NCI-H2227 treated with DMSO at 0.1 percent for 48 hours (cell line): ENCODE data around the gene TCAIM.
A peak's percentile ranks its signal among the peaks of the same experiment; 100 is the strongest.

Experiments used
- DNase-seq: peaks from one replicate; lab custom pipeline; 2025; lab: John Stamatoyannopoulos, UW

Gene TCAIM, protein sequence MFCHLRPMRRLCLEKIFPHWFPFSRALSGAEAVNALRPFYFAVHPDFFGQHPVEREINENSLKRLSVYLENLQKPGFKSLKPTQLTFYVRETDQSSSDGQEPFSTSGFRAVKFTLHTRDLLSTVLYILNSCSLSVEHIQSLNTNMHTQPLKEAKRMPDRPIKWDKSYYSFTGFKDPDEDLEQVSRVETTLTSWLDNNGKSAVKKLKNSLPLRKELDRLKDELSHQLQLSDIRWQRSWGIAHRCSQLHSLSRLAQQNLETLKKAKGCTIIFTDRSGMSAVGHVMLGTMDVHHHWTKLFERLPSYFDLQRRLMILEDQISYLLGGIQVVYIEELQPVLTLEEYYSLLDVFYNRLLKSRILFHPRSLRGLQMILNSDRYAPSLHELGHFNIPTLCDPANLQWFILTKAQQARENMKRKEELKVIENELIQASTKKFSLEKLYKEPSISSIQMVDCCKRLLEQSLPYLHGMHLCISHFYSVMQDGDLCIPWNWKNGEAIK

DNA sequence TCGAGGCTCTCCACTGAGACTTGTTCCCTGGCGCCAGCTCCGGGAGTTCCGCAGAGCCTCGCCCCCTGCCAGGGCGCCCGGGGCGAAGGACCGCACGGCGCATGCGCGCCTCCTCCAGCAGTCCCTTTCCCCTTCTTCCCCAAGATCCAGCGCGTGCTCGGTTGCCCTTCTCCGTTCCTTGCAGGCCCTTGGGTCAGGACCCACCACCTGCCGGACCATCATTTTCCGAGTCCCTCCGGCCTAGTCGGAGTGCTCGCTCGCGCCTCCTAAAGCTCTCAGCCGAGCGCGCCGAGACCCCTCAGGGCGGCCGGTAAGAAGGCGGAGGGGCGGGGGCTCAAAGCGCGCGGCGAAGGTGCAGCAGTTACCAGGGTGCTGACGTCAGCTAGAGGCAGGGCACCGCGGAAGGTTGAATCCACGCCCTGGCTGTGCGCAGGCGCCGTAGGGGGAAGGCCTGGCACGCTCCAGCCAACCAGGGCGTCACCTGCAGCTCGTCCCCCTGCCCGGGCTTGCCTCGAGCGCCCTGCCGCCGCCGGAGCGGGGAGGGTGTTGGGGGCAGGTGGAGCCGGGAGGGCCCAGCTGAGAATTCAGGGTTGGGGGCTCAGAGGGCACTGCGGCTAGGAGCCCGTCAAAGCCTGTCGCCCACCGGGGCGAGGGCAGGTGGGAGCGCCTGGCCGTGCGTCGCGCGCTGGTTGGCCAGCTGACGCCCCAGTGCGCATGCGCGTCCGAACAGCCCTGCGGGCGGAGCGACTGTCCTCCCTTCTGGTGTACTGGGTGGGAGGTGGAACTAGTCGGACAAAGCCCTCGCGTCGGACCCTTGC is at the start of gene TCAIM:
TCAIM (plus strand) TSS at position 757 of the 818 bp plus-strand sequence. CDS start 16,017 bp downstream, outside the sequence.
- DNase-seq, result peak; percentile 90

DNA sequence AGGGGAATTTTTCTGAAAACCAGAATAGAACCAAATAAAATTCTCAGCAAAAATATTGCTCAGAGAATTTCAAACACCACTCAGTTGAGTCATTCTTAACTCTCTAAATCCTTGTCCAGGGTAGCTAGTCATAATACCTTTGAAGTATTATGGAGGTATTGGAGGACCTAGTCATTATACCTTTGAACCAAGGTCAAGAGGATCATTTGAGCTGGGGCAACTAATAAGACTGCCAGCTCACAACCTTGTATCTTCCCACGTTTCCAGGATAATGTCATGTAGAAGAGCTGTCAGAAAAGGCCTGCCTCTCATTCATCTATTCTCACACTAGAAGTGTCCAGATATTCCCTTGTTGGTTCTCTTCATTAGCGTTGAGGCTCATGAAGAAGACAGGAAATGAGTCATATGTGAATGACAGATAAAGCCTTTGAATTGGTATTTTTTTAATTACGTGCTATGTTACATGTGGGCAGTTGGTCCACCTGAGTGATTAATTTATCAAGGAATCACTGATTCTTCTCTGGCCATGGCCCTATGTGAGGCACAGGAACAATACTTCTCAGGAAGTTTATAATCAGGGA is 48.6 kb upstream of the TCAIM start:
- no peak for DNase-seq

DNA sequence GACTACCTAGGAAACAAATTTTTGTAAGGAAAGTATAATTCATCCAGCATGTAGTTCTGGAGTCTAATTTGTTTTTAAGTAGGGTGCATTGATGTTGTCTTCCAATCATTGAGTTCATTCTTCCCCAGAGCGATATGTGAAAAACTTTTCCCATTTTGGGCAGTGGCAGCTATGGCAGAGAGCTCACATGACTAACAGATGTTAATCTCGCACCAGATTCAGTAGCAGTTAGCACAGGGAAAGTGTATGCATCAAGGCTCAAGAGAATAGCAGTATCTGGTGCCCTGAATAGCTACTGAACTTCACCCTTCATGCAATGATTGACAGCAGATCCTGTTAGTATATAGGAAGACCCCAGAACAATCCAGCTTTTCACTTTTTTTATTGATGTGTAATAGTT is 46.3 kb upstream of the TCAIM start:
- no peak for DNase-seq

DNA sequence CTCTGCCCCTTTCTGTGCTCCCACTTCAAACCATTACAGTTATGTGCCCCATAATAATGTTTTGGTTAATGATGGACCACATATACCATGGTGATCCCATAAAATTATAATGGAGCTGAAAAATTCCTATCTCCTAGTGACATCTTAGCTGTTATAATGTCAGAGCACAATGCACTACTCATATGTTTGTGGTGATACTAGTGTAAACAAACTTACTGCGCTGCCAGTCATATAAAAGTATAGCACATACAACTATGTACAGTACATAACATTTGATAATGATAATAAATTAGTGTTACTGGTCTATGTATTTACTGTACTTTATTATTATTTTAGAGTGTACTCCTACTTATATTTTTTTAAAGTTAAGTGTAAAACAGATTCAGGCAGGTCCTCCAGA is 45.6 kb upstream of the TCAIM start:
- DNase-seq, result no peak

DNA sequence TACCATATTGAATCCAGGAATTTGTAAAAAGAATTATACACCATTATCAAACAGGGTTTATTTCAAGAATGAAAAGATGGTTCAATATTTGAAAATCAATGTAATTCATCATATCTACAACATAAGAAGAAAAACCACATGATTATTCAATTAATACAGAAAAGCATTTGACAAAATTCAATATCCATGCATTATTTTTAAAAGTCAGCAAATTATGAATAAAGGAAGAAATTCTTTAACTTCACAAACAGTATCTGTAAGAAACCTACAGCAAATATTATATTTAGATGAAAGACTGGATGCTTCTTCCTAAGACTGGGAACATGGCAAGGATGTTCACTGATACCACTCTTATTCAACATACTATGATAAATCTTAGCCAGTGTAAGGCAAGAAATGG is 41.3 kb upstream of the TCAIM start:
- DNase-seq, result no peak

DNA sequence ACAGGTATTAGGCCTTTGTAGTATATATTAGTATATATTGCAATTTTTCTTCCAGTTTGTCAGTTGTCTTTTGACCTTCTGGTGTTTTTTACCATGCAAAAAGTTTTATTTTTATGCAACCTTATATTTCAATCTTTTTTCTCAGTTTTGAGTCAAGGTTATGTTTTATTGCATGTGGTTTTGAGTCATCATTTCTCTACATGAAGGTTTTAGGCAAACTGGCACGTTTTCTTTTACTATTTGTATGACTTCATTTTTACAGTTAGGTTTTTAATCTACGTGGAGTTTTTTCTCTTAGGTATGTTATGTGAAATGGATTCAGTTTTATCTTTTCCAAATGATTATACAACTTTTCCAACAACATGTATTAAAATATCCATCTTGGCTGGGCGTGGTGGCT is 36.8 kb upstream of the TCAIM start:
- DNase-seq, result no peak

DNA sequence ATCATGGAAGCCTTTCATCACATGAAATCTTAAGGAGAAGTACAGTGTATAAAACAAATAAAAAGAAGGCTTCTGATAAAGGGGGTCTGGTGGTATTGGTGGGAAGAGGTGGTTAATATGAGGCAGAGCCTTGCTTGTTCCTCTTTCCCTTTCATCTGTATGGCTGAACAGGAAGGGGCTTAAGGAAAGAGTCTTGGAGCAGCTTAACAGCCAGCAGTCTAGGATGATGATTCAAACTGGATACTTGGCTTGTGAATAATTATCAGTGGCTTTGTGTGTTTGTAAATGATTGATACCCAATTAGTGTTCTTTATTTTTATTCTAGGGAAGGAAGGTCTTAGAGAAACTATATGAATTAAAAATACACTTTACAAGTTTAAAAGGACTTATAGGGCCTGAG is 29.1 kb upstream of the TCAIM start:
- DNase-seq, result no peak

DNA sequence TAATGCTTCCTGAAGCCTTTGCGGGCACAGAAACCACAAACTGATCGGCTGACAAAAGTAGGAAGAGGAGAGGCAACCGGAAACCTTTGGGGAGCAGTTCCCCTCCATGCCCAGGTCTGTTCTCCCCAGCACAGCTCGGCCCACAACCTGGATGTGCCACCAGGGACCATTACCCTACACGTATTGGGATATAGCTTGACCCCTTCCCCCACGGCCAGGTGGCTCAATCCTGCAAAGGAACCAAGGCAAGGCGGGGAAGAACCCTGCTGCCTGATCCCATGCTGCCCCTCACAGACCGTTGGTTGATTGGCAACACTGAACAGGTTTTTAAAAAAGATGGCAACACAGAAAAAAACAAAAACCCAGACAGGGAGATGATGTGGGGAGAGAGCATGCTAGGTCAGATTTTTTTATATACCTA is 19.7 kb upstream of the TCAIM start:
- no peak for DNase-seq

DNA sequence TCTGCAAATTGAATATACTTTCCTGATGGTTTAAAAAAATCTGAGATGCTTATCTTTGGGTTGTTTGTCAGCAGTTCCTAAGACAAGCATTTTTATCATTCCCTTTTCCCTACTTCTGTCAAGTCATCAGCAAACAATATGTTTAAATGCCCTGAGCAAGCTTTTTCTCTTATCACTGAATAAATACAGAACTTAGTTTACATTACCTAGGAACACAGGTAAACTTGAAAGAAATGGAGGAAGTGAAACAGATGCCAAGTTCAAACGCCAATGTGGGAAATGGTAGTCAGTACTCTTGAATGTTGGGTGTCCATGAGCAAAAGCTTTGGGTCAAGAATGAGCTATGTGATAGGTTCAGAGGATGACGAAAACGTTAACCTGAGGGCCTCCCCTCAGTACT is 17.2 kb upstream of the TCAIM start:
- no peak for DNase-seq

DNA sequence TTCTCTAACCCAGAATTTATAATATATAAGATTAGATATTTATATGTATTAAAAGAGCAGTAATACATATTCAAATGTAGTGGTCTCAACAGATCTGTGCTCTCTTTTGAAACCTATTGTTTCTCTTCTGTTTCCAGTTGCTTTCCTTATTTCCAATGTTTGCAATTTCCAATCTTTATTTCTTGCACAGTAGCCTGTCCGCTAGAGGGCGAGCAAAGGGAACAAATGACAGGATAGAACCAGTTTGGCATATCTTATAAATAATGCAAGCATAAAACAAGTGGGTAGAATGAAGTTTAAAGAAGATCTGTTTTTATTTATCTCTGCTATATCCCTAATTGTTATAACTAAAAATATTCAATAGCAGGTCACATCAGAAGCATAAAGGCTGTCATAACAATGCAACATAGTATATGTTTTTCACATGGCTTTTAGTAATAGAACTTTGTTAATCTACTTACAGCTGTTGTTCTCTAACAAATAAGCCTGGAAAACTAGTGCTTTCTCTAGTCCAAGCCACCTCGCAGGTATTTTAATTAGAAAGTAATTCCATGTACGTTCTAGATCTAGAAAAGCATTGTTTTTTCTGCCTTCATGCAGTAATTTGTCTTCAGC is 15.1 kb upstream of the TCAIM start:
- peak; percentile 41 for DNase-seq

DNA sequence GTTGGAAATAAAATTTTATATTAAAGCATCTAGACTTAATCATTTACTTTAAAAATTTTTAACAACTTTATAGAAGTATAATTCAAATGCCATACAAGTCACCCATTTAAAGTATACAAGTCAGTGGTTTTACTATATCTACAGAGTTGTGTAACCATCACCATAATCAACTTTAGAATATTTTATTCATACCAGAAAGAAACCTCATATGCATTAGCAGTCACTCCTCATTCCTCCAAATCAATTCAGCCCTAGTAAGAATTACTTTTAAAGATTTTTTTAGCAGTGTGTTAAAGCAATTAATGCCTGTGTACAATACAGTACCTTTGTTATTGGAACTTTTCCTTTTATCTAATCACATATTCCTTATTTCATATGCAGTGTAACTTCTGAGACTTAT is 14.0 kb upstream of the TCAIM start:
- no peak for DNase-seq

DNA sequence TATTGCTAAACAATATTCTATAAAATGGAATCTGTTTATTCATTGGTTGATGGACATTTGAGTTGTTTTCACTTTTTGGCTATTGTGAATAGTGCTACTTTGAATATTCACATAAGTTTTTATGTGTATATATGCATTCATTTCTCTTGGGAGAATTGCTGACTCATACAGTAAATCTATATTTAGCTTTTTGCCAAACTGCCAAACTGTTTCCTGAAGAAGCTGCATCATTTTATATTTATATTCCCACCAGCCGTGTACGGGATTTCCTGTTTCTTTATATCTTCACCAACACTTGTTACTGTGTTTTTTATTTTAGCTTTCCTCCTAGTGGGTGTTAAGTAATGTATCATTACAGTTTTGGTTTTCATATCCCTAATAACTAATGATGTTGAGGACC is 12.5 kb upstream of the TCAIM start:
- no peak for DNase-seq

DNA sequence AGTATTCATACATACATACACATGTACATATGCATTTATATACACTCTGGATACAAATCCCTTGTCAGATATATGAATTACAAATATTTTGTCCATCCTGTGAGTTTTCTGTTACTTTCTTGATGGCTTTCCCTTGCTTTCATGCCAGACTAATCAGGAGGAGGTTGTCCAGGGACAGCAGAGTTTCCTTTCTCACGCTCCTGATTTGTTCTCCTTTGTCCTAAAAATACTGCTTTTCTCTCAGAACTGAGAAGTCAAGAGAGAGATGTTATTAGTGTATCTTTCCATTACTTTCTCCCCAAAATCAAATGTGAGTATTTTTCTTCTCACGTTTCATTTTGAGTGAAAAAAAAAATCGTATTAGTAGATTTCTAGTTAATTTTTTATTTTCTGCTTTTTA is 12.1 kb upstream of the TCAIM start:
- DNase-seq, result no peak

DNA sequence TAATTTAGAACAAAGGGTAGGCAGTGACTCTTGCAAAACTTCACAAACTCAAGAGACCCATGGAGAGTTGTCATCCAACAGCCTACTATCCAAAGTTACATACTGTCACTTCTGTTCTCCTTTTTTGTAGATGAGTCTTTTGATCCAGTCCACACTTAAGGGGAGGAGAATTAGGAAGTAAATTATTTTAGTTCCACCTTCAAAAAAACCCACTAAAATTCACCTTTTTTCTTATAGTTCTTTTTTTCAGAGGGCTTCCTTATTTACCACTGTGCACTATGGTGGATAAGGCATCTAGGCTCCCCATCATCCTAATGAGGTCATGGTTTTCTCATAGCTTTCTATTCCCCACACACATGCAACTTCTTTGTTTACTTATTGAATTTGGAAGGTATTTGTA is 8.6 kb upstream of the TCAIM start:
- DNase-seq, result no peak

DNA sequence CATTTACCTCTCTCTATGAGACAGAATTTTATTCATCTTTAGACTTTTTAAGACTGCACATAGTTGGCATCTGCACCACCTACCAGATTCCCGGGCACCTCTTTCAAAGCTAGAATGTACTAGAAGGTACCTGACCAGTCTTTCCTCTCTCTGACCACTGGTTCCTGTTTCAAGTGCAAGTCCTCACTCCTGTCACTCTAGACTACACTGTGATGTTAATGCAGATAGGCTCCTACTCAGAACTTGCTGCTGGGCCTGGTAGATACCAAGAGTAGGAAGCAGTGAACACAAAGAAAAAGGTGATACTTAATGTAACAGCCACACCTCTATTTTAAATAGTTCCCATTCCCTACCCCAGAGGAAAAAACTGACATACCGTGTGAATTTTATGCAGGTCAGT is 8.1 kb upstream of the TCAIM start:
- DNase-seq, result no peak

DNA sequence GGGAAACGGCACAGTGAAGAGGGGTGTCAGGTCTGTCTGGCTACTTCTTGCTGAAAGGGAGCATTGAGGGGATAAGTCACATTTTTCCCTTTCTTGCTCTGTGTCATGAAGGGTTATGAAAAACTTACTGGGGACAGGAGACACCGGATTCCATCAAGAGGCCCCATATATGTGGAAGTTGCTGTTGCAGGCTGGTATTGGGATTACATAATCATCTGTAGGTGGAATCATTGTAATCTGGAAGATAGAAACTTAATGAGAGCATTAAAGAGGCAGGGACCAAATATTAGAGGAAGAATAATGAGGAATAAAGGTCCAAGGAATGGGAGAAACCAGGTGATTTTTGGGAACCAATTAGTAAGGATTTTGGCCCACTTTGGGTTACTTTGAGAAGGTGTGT is 4.2 kb upstream of the TCAIM start:
- no peak for DNase-seq

DNA sequence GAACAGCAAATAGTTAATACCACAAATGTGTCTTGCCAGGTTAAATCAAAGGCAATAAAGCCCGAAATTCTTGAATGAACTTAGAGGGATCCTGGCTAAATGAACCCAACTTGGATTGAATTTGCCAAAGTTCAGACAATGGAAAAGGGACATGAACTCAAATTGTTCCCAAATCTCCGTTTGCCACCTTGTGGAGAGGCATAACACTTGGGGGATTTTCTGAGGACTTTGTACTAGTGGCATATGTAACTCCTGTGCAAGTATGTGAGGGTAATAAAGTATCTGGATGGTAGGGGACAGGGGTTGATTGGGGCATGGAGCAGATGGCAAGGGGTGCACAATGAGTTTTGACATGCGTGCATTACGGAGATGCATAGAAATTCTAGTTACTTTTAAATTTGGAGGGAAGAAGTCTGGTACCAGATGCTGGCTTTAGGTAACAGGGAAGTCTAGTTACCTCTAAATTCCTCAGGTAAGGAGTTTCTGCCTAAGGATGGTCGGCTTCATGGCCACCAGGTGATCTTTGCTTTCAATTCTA is 1.2 kb upstream of the TCAIM start:
- no peak for DNase-seq

DNA sequence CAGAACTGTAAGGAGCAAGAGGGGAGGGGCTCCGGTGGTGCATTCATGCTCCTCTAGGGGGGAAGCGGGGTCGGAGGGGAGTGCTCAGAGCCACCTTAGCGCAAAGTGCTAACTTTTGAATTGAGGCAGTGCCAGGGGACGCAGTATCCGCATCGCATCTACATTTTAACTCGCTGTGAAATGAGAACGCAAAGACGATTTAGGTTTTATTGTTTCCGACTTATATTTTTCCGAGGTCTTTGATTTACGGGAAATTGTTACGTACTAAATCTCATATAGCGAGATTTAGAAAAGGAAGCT is 212 bp downstream of the TCAIM start:
- no peak for DNase-seq

DNA sequence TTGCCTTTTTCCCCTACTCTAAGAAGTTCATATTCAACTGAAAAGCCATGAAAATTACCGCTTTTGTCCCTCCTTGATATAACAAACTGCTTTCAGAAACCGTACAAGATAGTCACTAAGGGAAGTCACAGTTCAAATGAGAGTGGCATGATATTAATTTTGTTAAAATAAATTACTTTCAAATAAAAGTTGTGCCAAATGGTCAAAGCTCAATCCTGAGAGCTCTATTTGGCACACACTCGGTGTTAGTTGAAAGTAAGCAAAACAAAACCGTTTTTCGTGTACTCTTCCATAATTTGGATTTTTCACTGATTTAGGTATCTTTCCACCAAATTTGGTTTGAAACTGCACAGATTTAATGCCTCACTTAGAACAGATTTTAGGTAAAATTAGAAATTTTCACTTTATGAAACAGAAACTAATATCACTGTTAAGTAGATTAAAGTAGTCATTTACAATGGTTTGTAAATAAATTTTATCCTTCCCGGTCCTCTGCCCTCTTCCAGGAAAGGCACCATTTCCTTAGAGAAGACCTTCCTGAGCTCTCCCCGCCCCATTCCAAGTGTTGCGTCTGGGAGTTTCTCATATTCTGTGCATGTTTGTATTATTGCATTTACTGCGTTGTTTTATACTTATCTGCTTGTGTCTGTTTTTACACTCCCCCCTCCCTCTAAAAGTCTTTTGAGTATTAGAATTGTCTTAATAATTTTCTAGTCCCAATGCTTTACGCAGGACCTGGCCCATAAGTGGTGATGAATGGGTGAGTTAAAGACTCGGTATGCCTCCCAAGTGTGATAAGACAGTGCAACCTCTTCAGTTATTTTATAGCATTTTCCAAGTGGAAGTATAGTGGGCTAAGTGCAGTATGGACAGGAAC is 853 bp downstream of the TCAIM start:
- DNase-seq, result no peak

DNA sequence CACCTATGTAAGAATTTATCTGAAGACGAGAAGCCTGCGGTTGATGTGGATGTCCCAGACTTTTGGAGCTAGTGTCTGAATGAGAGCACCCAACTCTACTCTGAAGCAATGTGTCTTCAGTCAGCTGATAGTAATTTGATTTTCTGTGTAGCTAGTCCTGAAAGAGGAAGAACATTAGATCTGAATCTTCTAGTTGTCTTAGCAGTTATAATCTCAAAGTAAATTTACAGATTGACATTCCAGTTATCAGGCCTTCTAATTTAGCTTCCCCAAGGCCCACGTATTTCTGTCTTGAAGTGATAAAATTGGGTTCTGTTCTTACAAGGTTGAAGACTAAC is 1.5 kb downstream of the TCAIM start:
- no peak for DNase-seq

DNA sequence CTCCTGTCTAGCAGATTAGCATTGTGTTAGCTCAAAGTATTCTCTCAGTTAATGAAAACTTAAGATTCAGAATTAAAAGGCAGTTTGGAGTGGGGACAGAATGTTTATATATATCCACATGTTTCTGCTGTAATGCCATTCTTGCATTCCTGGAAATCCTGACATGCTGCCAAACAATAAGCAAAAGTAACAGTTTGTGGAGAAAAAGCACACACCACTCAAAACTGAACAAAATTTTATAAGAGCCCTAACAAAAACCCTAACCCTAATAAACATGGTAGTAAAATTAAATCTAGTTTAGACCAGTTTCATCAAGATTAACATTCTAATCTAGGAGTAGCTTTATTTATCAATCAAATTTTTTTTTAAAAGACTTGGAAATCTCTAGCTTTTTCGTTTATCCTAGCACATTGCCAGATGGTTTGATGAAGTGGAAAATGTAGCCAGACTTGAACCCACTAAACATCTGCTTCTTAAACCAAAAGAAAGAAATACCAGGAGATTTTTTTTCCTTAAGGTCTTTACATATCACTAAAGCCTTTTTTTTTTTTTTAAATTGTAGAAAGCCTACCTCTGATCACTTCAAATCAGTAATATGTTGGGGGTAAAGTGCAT is 3.7 kb downstream of the TCAIM start:
- no peak for DNase-seq
